Endothelial cell of umbilical vein (primary cell): ENCODE measurements around the gene DENND4A. TPM values are rescaled to one million over a fixed set of nuclear protein-coding genes. Genes with fewer than 3 reads are reported as not detected.

Source experiments
- BruUV-seq: library from RNA; stranded (reverse); fragments of 400-500 nt; replicated peaks from 2 replicates; lab custom pipeline; 2021; lab: Mats Ljungman, UMichigan
- CTCF ChIA-PET: fragments of 300-600, 350-600 bp; sonication (Branson Sonifier 250); formaldehyde crosslinking; loops from one replicate; lab custom pipeline; 2021; ENCODE audit warnings: antibody characterized with exemption, inconsistent platforms; lab: Charles Lee
- POLR2A ChIA-PET: fragments of 300-600, 350-600 bp; sonication (Branson Sonifier 250); formaldehyde crosslinking; loops from one replicate; lab custom pipeline; 2021; ENCODE audit warnings: antibody characterized with exemption, inconsistent platforms; lab: Charles Lee
- DNase-seq: peaks from one replicate; pipeline ENCODE4 v3.0.0-alpha.2; 2011; ENCODE audit warnings: low read depth, low spot score
- FAIRE-seq: peaks from 2 replicates; lab custom pipeline; 2011; peaks lifted over from hg19 to GRCh38; lab: Jason Lieb, UNC
- H2AFZ ChIP-seq: 2 replicates; pipeline ENCODE4 v1.6.0; 2012; ENCODE audit warnings: low read depth, low read length, control low read depth, inconsistent platforms
- H3K27ac ChIP-seq: 2 replicates; pipeline ENCODE4 v1.5.1; 2011; ENCODE audit warnings: low read depth, mild to moderate bottlenecking, control low read depth, low read length, moderate library complexity; ENCODE audit not compliant: insufficient read depth
- H3K27me3 ChIP-seq, 2 experiments: 2 replicates each; pipeline versions ENCODE4 v1.6.0 to v1.6.1; 2011; ENCODE audit warnings: low read length in 2 of 2, mixed read lengths in 1 of 2; ENCODE audit not compliant: control insufficient read depth in 2 of 2, insufficient read depth in 2 of 2
- H3K36me3 ChIP-seq, 2 experiments: 2 replicates in 1 of 2; 3 replicates in 1 of 2; pipeline ENCODE4 v1.5.1; 2011; ENCODE audit warnings: low read length in 2 of 2, mild to moderate bottlenecking in 1 of 2, moderate library complexity in 1 of 2; ENCODE audit not compliant: control insufficient read depth in 2 of 2, insufficient read depth in 2 of 2; ENCODE audit errors: extremely low read depth in 1 of 2
- H3K4me1 ChIP-seq: 3 replicates; pipeline ENCODE4 v1.5.1; 2011; ENCODE audit warnings: mild to moderate bottlenecking, low read length; ENCODE audit not compliant: control insufficient read depth, insufficient read depth; ENCODE audit errors: extremely low read depth
- H3K4me2 ChIP-seq: 2 replicates; pipeline ENCODE4 v1.6.1; 2011; ENCODE audit warnings: low read length, control low read depth, mixed read lengths; ENCODE audit not compliant: insufficient read depth
- H3K4me3 ChIP-seq, 3 experiments: fragments of 200-600 bp in 1 of 3; sonication (generic), shearing (Covaris generic) in 1 of 3; replicated peaks in 1 of 3; 2 replicates each; pipeline ENCODE4 v1.5.1; 2011 to 2016; ENCODE audit warnings: control low read depth in 3 of 3, low read length in 3 of 3, mild to moderate bottlenecking in 2 of 3, inconsistent platforms in 1 of 3, low read depth in 1 of 3, moderate library complexity in 1 of 3; ENCODE audit not compliant: insufficient read depth in 1 of 3
- H3K79me2 ChIP-seq: 2 replicates; pipeline ENCODE4 v1.6.0; 2012; ENCODE audit warnings: low read length, inconsistent platforms; ENCODE audit not compliant: control insufficient read depth, insufficient read depth
- H3K9ac ChIP-seq: replicated peaks from 2 replicates; pipeline ENCODE3; 2011; ENCODE audit warnings: low read length, control low read depth; ENCODE audit not compliant: insufficient read depth; ENCODE audit errors: extremely low read depth
- H3K9me1 ChIP-seq: replicated peaks from 3 replicates; pipeline ENCODE4 v1.6.0; 2011; ENCODE audit warnings: mild to moderate bottlenecking, low read length; ENCODE audit not compliant: control insufficient read depth, insufficient read depth; ENCODE audit errors: extremely low read depth
- H3K9me3 ChIP-seq: replicated peaks from 2 replicates; pipeline ENCODE4 v1.5.1; 2012; ENCODE audit warnings: low read length, inconsistent platforms; ENCODE audit not compliant: control insufficient read depth, insufficient read depth
- H4K20me1 ChIP-seq: replicated peaks from 2 replicates; pipeline ENCODE3; 2011; ENCODE audit warnings: mild to moderate bottlenecking, low read length; ENCODE audit not compliant: control insufficient read depth, insufficient read depth; ENCODE audit errors: extremely low read depth
- EZH2 ChIP-seq: IDR thresholded peaks from 2 replicates; pipeline ENCODE4 v1.6.1; 2012; ENCODE audit warnings: borderline replicate concordance, low read depth, mild to moderate bottlenecking, moderate library complexity, low read length, inconsistent platforms; ENCODE audit not compliant: severe bottlenecking
- FOS ChIP-seq: IDR thresholded peaks from 2 replicates; pipeline ENCODE4 v1.6.1; 2011; ENCODE audit warnings: mild to moderate bottlenecking, low read length, moderate library complexity, borderline replicate concordance; ENCODE audit not compliant: insufficient read depth
- GATA2 ChIP-seq: IDR thresholded peaks from 2 replicates; pipeline ENCODE4 v1.7.0; 2011; ENCODE audit warnings: low read depth, mild to moderate bottlenecking, moderate library complexity, mixed read lengths, low read length; ENCODE audit not compliant: insufficient read length, insufficient read depth
- JUN ChIP-seq: IDR thresholded peaks from 2 replicates; pipeline ENCODE4 v1.6.1; 2011; ENCODE audit warnings: borderline replicate concordance, low read depth; ENCODE audit not compliant: insufficient read length, insufficient read depth
- MYC ChIP-seq: IDR thresholded peaks from one replicate; pipeline ENCODE4 v1.6.1; 2011; ENCODE audit warnings: mild to moderate bottlenecking, low read depth, low read length
- POLR2A ChIP-seq: IDR thresholded peaks from 2 replicates; pipeline ENCODE4 v1.6.1; 2012; ENCODE audit warnings: low read depth, mild to moderate bottlenecking, control low read depth, low read length
- POLR2AphosphoS5 ChIP-seq: IDR thresholded peaks from 2 replicates; pipeline ENCODE4 v1.6.1; 2012; ENCODE audit warnings: low read depth, mild to moderate bottlenecking, control low read depth, low read length, moderate library complexity; ENCODE audit not compliant: insufficient read depth
- dilution Hi-C: fragments of 300-500 bp; cut with MboI; formaldehyde crosslinking; loops from one replicate; pipeline ENCODE4 v1.15.0; 2019; ENCODE audit warnings: low sequenced_read_pairs; ENCODE audit not compliant: extremely low pct_ligation_motif_present
- intact Hi-C: fragments of 100-400 bp; cut with micrococcal nuclease; formaldehyde crosslinking; loops from one replicate; pipeline ENCODE4 v1.10.0; 2022
- polyA plus RNA-seq, 4 experiments: library from polyadenylated mRNA; depleted of rRNA in 3 of 4; stranded (reverse) in 3 of 4; unstranded in 1 of 4; fragments of >200 nt; gene quantifications; 2 replicates each; pipeline versions ENCODE4 v1.2.1 to v1.2.3, GENCODE V29; 2011 to 2012; ENCODE audit warnings: missing spikeins in 1 of 4
- total RNA-seq: library from RNA; stranded (reverse); gene quantifications from 2 replicates; pipeline ENCODE4 v1.2.3, GENCODE V29; 2021
- TF ChIP-seq, protein P1 (sequence below): IDR thresholded peaks from 2 replicates; pipeline ENCODE4 v1.6.1; 2011; ENCODE audit not compliant: insufficient read depth, insufficient read length
- TF ChIP-seq, protein P2 (sequence below), 2 donors: IDR thresholded peaks; 1 replicate in 1 of 2; 2 replicates in 1 of 2; pipeline ENCODE4 v1.5.1; 2011; ENCODE audit warnings: low read length in 2 of 2, mild to moderate bottlenecking in 2 of 2, moderate library complexity in 2 of 2, control low read depth in 1 of 2, inconsistent platforms in 1 of 2, low read depth in 1 of 2; ENCODE audit not compliant: insufficient read depth in 1 of 2; ENCODE audit errors: extremely low read depth in 1 of 2

DENND4A gene
- total and polyA plus RNA-seq, 2 donors (not counting 3 experiments of a cell fraction or from before 2014, with no cell fraction given) = 5.7 to 22.2 TPM

DNA sequence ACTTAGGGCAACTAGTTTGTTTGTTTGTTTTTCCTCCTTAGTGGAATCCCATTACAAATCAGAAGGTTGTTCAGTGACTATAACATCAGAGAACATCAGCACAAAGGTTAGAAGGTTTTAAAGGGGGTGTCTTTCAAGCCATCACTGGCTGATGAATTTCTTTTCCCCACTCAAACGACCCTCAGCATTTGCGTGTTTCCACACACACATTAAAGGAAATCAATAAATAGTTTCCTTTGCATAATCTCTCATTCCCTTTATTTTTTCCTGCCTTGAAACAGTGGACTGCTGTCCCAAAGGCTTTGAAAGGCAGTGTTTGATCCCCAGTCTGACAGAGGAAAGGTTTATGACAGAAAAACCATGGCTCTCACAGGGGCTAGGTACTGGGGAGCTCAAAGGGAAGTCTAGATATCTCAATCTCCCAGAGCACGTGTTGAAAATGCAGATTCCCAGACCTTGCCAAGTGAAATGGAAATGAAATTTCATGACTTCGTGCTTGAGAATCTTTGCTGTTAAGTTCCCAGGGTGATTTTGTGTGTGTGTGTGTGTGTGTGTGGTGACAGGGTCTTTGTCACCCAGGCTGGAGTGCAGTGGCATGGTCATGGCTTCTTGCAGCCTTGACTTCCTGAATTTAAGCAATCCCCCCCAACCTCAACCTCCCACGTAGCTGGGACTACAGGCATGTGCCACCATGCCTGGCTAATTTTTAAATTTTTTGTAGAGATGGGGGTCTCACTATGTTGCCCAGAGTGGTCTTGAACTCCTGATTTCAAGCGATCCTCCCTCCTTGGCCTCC is 178.9 kb downstream of the DENND4A start:
- H2AFZ ChIP-seq = no peak overlapping the region
- H3K9me3 ChIP-seq = no peaks in the 10 kb centered on the region
- no peaks in the 10 kb centered on the region for H4K20me1 ChIP-seq
- no TSS peak for BruUV-seq
- DNase-seq (no peak), FAIRE-seq (peak; percentile 49)
- ChIA-PET POLR2A (no interaction called here), CTCF (no interaction called here)
- no peaks in the 10 kb centered on the region for H3K9me1 ChIP-seq
- dilution Hi-C loops = no loop called here
- H3K4me3 ChIP-seq = no peak overlapping the region
- H3K4me2 ChIP-seq = no peak overlapping the region
- H3K4me1 ChIP-seq = peaks cover 20% of the 10 kb centered on the region
- H3K27ac ChIP-seq = no peak overlapping the region
- intact Hi-C loops = no loop called here
- TF ChIP-seq POLR2A (no peak), EZH2 (no peak), MYC (no peak)
- no peak overlapping the region for H3K9ac ChIP-seq
- peaks cover 20% of the 10 kb centered on the region for H3K79me2 ChIP-seq
- H3K36me3 ChIP-seq = no peaks in the 10 kb centered on the region
- no peaks in the 10 kb centered on the region for H3K27me3 ChIP-seq

DNA sequence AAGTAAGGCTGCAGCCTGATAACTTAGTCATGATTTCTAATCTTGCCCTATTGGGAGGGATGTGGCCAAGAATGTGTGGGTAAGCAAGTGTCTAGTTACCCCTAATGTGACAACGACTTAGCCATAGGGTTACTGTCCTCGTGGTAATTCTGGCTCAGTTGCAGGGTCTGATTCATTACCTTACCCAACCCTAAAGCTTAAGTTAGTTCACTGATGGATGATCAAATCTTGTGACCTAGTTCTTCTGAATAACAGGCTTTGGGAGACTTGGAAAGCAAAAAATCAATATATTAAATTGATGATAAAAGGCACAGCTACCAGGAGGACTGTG is 179.5 kb downstream of the DENND4A start:
- CTCF ChIA-PET = no interaction called here

More for the DNA sequence above, 179.5 kb downstream of the DENND4A start:
- Histone ChIP-seq H3K79me2 (peaks cover 24% of the 10 kb centered on the region), H3K27me3 (no peaks in the 10 kb centered on the region), H3K4me2 (no peak overlapping the region), H3K4me3 (no peak overlapping the region), H3K36me3 (no peaks in the 10 kb centered on the region), H3K27ac (no peak overlapping the region), H3K9ac (no peak overlapping the region), H3K4me1 (peaks cover 20% of the 10 kb centered on the region), H4K20me1 (no peaks in the 10 kb centered on the region), H3K9me1 (no peaks in the 10 kb centered on the region), H3K9me3 (no peaks in the 10 kb centered on the region), H2AFZ (no peak overlapping the region)
- BruUV-seq = no TSS peak
- POLR2A ChIA-PET = no interaction called here
- intact Hi-C loops (no loop called here), dilution Hi-C loops (no loop called here)
- FAIRE-seq (no peak), DNase-seq (no peak)
- no peak for TF ChIP-seq POLR2AphosphoS5
- TF ChIP-seq GATA2 = no peak
- TF ChIP-seq EZH2 = no peak
- TF ChIP-seq, protein P1, sequence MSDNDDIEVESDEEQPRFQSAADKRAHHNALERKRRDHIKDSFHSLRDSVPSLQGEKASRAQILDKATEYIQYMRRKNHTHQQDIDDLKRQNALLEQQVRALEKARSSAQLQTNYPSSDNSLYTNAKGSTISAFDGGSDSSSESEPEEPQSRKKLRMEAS = no peak
- no peak for TF ChIP-seq MYC
- TF ChIP-seq FOS = no peak
- TF ChIP-seq JUN = no peak
- TF ChIP-seq POLR2A = no peak
- TF ChIP-seq, protein P2, sequence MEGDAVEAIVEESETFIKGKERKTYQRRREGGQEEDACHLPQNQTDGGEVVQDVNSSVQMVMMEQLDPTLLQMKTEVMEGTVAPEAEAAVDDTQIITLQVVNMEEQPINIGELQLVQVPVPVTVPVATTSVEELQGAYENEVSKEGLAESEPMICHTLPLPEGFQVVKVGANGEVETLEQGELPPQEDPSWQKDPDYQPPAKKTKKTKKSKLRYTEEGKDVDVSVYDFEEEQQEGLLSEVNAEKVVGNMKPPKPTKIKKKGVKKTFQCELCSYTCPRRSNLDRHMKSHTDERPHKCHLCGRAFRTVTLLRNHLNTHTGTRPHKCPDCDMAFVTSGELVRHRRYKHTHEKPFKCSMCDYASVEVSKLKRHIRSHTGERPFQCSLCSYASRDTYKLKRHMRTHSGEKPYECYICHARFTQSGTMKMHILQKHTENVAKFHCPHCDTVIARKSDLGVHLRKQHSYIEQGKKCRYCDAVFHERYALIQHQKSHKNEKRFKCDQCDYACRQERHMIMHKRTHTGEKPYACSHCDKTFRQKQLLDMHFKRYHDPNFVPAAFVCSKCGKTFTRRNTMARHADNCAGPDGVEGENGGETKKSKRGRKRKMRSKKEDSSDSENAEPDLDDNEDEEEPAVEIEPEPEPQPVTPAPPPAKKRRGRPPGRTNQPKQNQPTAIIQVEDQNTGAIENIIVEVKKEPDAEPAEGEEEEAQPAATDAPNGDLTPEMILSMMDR (IDR thresholded peaks at IDR 0.05; ENCODE audit: extremely low read depth in 1 of 2, insufficient read depth in 1 of 2, low read depth in 1 of 2, low read length in 2 of 2) = no peak
